HAP-1 (cell line): ENCODE data around the gene ATOX1.
A peak's percentile ranks its signal among the peaks of the same experiment; 100 is the strongest.

Experiments
- DNase-seq, 2 experiments: peaks; one replicate each; pipeline ENCODE4 v3.0.0-alpha.2; 2016 to 2020; ENCODE audit warnings: low spot score in 2 of 2
- H3K27me3 ChIP-seq: fragments of 250-450 bp; sonication (Bioruptor Pico); 2 replicates; pipeline ENCODE4 v1.5.1; 2020; ENCODE audit warnings: low read depth, mild to moderate bottlenecking, moderate library complexity
- H3K36me3 ChIP-seq: fragments of 250-450 bp; sonication (Bioruptor Pico); replicated peaks from 2 replicates; pipeline ENCODE4 v1.5.1; 2020; ENCODE audit warnings: mild to moderate bottlenecking
- H3K4me1 ChIP-seq: fragments of 250-450 bp; sonication (Bioruptor Pico); 2 replicates; pipeline ENCODE4 v1.5.1; 2020; ENCODE audit warnings: mild to moderate bottlenecking
- H3K4me3 ChIP-seq: fragments of 250-450 bp; sonication (Bioruptor Pico); 2 replicates; pipeline ENCODE4 v1.5.1; 2020; ENCODE audit warnings: mild to moderate bottlenecking, moderate library complexity
- H3K9me3 ChIP-seq: fragments of 250-450 bp; sonication (Bioruptor Pico); 2 replicates; pipeline ENCODE4 v1.5.1; 2020; ENCODE audit warnings: mild to moderate bottlenecking, moderate library complexity
- in situ Hi-C: fragments of 300-500 bp; cut with MboI; formaldehyde crosslinking; loops from 3 replicates; pipeline ENCODE4 v1.14.3; 2020; ENCODE audit warnings: low sequenced_read_pairs, inconsistent platforms, mixed read lengths

Gene ATOX1

DNA sequence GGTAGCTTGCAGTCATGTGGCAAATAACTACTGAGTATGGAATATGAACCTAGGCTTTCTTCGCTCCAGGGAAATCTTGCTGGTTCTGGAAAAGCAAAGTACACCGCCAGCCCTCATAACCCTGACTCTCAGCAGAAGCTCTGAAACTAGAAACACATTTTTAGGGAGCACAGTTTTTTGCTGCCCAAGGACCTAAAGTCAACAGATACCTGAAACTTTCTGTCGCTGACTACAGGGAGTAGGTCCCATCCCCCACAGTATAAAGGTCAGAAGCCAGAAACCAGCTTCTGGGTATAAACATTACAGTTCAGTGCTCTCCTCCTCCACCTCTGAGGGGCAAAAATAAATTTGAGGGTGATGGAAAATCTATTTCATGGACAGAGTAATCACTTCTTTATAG, 3.0 kb downstream of the ATOX1 start:
- DNase-seq, result no peak
- Histone ChIP-seq H3K4me1 (peaks cover 9% of the 10 kb centered on the region; the same call in 1 of the 2 replicates), H3K27me3 (no peaks in the 10 kb centered on the region), H3K9me3 (no peaks in the 10 kb centered on the region), H3K4me3 (no peak overlapping the region), H3K36me3 (peaks cover 4% of the 10 kb centered on the region)
- in situ Hi-C loops, result no loop called here

DNA sequence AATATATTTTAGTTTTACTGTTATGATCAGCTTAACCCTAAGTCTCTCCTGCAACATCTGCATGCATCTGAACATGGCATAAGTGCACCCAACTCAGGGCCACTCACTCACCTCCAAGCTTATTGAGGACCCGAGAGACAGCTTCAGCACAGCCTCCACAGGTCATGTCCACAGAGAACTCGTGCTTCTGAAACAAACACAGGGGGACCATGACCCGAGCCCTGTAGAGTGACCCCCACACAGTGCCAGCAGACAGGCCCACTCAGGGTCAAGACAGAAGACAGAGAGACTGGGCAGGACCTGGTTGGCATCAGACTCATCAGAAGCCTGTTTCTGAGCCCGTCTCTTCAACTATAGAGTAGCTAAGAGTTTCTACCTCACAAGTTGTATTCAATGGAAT, 6.8 kb downstream of the ATOX1 start:
- in situ Hi-C loops, result no loop called here
- Histone ChIP-seq H3K4me3 (no peak overlapping the region), H3K27me3 (no peaks in the 10 kb centered on the region), H3K9me3 (no peaks in the 10 kb centered on the region), H3K36me3 (peaks cover 4% of the 10 kb centered on the region), H3K4me1 (no peaks in the 10 kb centered on the region)
- DNase-seq, result no peak

DNA sequence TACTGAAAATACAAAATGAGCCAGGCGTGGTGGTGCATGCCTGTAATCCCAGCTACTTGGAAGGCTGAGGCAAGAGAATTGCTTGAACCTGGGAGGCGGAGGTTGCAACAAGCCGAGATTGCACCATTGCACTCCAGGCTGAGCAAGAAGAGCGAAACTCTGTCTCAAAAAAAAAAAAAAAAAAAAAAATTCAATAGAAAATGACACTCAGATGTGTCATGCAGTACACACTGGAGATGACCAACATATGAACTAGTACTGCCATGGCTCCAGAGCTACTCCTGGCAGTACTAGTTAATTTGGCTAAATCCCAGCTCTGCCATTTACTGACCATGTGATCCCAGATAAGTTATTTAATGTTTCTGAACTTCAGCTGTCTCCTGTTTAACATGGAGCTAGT, 7.3 kb downstream of the ATOX1 start:
- Histone ChIP-seq H3K27me3 (no peaks in the 10 kb centered on the region), H3K4me1 (no peaks in the 10 kb centered on the region), H3K4me3 (no peak overlapping the region), H3K36me3 (peaks cover 5% of the 10 kb centered on the region), H3K9me3 (no peaks in the 10 kb centered on the region)
- no peak for DNase-seq
- in situ Hi-C loops, result no loop called here

DNA sequence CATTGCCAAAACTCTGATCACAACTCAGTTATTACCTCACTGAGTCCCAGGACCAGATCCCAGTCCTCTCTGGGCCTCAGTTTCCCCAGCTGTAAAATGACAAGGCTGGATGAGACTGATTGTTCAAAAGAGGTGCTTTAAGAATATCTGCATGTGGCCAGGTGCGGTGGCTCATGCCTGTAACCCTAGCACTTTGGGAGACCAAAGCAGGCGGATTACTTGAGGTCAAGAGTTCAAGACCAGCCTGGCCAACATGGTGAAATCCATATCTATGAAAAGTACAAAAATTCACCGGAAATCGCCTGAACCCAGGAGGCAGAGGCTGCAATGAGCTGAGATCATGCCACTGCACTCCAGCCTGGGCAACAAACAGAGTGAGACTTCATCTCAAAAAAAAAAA, 8.3 kb downstream of the ATOX1 start:
- H3K27me3 ChIP-seq, result no peaks in the 10 kb centered on the region
- H3K36me3 ChIP-seq, result peaks cover 13% of the 10 kb centered on the region
- no peaks in the 10 kb centered on the region for H3K9me3 ChIP-seq
- H3K4me1 ChIP-seq, result no peaks in the 10 kb centered on the region
- no peak overlapping the region for H3K4me3 ChIP-seq
- DNase-seq, result no peak
- in situ Hi-C loops, result no loop called here

DNA sequence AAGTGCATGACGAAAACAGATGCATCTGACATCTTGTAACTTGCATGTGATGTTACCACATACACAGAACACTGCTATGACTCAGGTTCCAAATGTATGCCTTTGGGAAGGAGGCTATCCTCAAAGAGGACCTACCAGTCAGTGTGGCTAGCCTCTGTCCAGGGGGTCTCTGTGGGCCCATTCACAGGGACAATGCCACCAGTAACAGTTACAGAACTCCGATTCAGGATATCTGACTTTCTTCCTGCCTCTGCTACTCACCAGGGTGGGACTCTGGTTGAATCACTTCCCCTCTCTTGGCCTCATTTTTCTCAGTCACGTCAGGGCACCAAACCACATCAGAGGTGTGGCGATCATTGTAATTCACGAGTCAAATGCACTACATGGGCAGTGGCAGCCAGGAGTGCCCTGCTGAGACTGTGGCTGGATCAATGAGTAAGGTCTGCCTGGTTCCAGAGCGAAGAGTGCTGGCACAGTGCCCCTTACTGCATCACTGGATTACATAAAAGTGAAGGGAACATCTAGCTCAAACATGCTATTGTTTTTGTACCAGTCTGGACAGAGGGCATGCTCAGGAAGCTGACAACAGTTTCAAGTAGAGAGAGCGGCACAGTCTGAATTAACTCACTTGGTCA, 13.2 kb downstream of the ATOX1 start:
- H3K4me1 ChIP-seq, result no peaks in the 10 kb centered on the region
- H3K9me3 ChIP-seq, result no peaks in the 10 kb centered on the region
- DNase-seq, result no peak
- no peak overlapping the region for H3K4me3 ChIP-seq
- H3K27me3 ChIP-seq, result no peaks in the 10 kb centered on the region
- peaks cover 10% of the 10 kb centered on the region for H3K36me3 ChIP-seq
- in situ Hi-C loops, result no loop called here

DNA sequence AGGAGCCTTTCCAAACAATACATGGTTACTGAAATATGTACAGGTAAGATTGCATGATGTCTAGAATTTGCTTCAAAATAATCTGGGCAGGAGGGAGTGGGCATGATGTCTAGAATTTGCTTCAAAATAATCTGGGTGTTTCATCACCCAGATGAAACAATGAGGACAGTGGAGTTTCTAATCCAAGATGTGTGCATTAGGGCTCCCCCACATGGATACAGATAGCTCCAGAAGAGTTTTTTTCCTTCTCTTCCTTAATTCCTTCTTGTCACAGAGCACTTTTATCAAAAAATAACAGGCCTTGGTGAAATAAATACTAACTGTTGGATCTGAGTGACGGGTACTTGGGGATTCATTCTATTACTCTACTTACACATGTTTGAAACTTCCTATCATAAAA, 14.9 kb downstream of the ATOX1 start:
- no peaks in the 10 kb centered on the region for H3K9me3 ChIP-seq
- DNase-seq, result no peak
- H3K27me3 ChIP-seq, result no peaks in the 10 kb centered on the region
- no peak overlapping the region for H3K4me3 ChIP-seq
- H3K4me1 ChIP-seq, result no peaks in the 10 kb centered on the region
- in situ Hi-C loops, result loop anchor here (5.0 kb wide), 1 partner anchor 81 kb away; no protein-coding TSS in a partner anchor
- H3K36me3 ChIP-seq, result peaks cover 10% of the 10 kb centered on the region

DNA sequence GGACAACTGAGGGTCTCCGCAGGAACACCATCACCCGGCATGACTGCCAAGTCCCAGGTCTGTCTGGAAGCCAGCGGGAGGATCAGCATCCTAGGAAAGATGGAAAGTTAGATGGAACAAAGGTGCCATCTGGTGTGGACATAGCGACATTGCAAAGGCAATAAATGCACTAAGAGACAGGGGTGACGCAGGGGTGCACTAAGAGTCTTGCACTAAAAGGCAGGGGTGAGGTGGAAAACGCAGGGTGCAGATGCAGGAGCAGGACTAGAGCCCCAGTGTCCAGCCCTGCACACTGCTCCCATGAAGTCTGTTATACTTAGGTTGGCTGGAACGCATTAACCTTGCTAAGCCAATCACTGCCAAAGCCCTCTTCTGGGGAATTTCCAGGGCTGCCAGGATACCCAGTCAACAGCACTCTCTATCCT, 15.5 kb downstream of the ATOX1 start:
- Histone ChIP-seq H3K27me3 (no peaks in the 10 kb centered on the region), H3K36me3 (peaks cover 10% of the 10 kb centered on the region), H3K4me3 (no peak overlapping the region), H3K9me3 (no peaks in the 10 kb centered on the region), H3K4me1 (no peaks in the 10 kb centered on the region)
- peak; percentile 47 to 60 for DNase-seq
- in situ Hi-C loops, result loop anchor here (5.0 kb wide), 1 partner anchor 81 kb away; no protein-coding TSS in a partner anchor

DNA sequence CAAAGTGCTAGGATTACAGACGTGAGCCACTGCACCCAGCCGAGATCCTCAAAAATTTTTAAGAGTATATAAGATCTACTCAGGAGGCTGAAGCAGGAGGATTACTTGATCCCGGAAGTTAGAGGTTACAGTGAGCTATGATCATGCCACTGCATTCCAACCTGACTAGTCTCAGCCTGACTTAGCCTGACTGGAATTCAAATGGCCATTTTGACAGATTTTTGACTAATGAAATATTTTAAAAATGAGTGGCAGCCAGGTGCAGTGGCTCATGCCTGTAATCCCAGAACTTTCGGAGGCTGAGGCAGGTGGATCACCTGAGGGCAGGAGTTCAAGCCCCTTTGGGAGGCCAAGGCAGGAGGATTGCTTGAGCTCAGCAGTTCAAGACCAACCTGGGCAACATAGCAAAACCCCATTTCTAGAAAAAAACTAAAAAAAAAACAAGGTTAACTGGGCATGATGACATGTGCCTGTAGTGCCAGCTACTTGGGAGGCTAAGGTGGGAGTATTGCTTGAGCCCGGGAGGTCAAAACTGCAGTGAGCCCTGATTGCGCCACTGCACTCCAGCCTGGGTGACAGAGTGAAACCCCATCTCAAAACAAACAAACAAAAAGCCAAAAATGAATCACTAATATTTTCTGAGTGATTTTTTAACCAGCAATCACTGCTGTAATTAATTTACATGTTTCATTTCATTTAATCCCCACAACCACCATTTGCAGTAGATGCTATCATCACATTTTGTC, 16.6 kb downstream of the ATOX1 start:
- no peak for DNase-seq
- in situ Hi-C loops, result loop anchor here (5.0 kb wide), 1 partner anchor 80 kb away; no protein-coding TSS in a partner anchor
- no peaks in the 10 kb centered on the region for H3K9me3 ChIP-seq
- no peak overlapping the region for H3K4me3 ChIP-seq
- peaks cover 10% of the 10 kb centered on the region for H3K36me3 ChIP-seq
- no peaks in the 10 kb centered on the region for H3K27me3 ChIP-seq
- no peaks in the 10 kb centered on the region for H3K4me1 ChIP-seq

DNA sequence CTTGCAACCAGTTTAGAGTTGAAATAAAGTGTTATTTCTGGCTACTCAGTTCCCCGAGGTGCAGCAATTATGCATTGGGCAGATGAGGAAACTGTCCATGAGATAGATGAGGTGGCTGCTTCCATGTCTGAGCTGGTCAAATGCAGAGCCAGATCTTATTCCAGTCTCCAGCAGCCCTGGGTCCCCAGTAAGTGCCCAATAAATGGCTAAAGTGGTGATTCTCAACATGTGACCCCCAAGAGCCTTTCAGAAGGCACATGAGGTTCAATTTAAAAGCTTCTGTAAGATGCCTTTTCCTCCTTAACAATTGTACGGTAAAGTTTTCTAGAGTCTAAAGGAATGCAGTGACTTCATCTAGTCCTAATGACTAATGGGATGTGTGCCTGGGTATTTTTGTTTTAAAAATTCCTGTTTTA, 17.5 kb downstream of the ATOX1 start:
- peaks cover 7% of the 10 kb centered on the region; the same call in 1 of the 2 replicates for H3K36me3 ChIP-seq
- no peaks in the 10 kb centered on the region for H3K27me3 ChIP-seq
- no peak for DNase-seq
- in situ Hi-C loops, result loop anchor here (5.0 kb wide), 1 partner anchor 79 kb away; no protein-coding TSS in a partner anchor
- no peaks in the 10 kb centered on the region for H3K9me3 ChIP-seq
- no peak overlapping the region for H3K4me3 ChIP-seq
- H3K4me1 ChIP-seq, result no peaks in the 10 kb centered on the region

DNA sequence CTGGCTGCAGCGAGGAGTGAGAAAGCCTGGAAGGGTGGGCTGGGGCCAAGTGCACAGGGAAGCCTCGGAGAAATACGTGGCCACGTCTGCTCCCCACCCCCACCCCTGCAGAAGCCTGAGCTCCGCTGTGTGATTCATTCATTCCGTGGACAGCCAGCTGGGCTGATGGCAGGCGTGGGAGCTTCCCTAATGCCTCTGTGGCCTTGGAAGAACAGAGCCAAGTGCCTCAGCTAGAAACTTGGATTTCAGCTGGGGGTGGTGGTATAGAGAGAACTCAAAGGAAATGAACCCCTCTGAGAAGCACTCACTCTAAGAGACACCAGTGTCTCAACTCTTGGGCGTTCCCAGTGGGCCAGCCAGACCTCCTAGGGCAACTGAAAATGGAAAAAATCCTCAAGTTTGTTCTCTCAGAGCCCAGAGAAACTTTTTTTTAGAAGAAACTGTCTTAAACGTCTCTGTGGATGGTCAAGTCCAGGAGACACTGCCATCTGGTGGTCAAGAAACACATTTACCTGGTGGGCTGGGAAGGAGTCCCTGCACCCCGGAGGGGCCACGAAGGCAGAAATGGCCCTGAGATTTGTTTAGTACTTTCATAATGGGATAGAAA, 18.0 kb downstream of the ATOX1 start:
- Histone ChIP-seq H3K36me3 (peaks cover 4% of the 10 kb centered on the region; the same call in 1 of the 2 replicates), H3K4me3 (no peak overlapping the region), H3K4me1 (no peaks in the 10 kb centered on the region), H3K9me3 (no peaks in the 10 kb centered on the region), H3K27me3 (no peaks in the 10 kb centered on the region)
- in situ Hi-C loops, result loop anchor here (5.0 kb wide), 1 partner anchor 78 kb away; no protein-coding TSS in a partner anchor
- DNase-seq, result peak; percentile 55 to 68

DNA sequence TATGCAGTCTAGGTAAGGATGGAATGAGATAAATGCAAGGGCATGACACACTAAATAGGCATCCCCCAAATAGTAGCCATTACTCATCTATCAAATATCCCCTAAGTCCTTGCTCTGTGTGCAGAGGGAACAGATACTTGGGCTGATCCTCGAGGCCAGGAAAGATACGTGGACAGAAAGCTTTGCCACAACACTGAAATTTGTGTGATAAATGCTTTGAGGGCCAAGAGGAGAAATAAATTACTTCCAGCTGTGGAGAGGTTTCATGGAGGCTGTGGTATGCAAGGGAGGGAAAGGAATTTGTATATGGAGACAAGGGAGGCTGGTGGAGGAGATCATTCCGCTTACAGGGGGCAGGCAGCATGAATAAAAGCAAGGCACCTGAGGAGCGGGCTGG, 18.5 kb downstream of the ATOX1 start:
- H3K36me3 ChIP-seq, result no peaks in the 10 kb centered on the region
- H3K9me3 ChIP-seq, result no peaks in the 10 kb centered on the region
- in situ Hi-C loops, result loop anchor here (5.0 kb wide), 1 partner anchor 78 kb away; no protein-coding TSS in a partner anchor
- H3K4me1 ChIP-seq, result no peaks in the 10 kb centered on the region
- DNase-seq, result no peak
- H3K4me3 ChIP-seq, result no peak overlapping the region
- H3K27me3 ChIP-seq, result no peaks in the 10 kb centered on the region

DNA sequence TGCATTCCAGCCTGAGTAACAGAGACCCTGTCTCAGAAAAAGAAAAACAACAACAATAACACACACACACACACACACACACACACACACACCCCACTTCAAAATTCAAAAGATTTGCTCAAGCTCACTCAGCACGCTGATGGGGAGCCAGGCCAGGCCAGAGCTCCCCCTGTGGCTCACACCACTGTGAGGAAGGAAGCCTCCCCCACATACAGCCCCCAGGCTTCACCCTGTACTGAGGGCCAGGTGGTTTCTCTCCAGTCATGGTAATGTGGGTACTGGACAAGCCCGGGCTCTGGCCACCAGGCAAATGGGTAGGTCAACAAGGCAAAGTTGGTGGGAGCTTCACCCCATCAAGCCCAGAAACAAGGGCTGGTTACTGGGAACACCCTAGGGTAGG, 19.0 kb downstream of the ATOX1 start:
- no peaks in the 10 kb centered on the region for H3K9me3 ChIP-seq
- no peak for DNase-seq
- H3K27me3 ChIP-seq, result no peaks in the 10 kb centered on the region
- H3K36me3 ChIP-seq, result no peaks in the 10 kb centered on the region
- in situ Hi-C loops, result no loop called here
- H3K4me3 ChIP-seq, result no peak overlapping the region
- no peaks in the 10 kb centered on the region for H3K4me1 ChIP-seq

DNA sequence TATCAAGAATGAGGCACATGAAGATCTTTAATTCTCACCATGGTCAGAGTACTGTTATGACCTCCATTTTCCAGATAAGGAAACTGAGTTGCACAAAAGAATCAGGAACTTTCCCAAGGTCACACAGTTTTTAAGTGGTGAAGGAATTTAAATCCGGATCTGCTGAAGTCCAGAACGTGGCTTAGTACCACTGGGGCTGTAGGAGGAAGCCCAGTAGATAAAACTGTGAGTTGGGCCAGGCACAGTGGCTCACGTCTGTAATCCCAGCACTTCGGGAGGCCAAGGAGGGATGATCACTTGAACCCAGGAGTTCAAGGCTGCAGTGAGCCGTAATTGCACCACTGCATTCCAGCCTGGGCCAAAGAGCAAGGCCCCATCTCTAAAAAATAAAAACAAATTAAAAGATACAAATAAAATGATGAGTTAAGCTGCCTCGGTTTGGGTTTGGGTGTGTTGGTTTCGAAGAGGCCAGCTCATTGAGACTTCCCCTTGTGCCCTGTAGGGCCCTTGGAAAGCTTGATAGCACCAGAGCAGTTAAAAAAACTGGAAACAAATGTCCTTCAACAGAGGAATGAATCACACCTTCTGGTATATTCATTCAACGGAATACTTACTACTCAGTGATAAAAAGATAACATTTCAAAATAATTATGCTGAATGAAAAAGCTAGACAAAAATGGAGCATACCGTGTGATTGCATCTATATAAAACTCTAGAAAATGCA, 20.1 kb downstream of the ATOX1 start:
- no peaks in the 10 kb centered on the region for H3K4me1 ChIP-seq
- H3K9me3 ChIP-seq, result no peaks in the 10 kb centered on the region
- no peak for DNase-seq
- no peaks in the 10 kb centered on the region for H3K27me3 ChIP-seq
- no peaks in the 10 kb centered on the region for H3K36me3 ChIP-seq
- H3K4me3 ChIP-seq, result no peak overlapping the region
- in situ Hi-C loops, result no loop called here
